NB4 (cell line): ENCODE results near the gene HCRTR1.

Source experiments
- CTCF ChIP-seq: IDR thresholded peaks from one replicate; pipeline ENCODE4 v1.5.1; 2012; ENCODE audit warnings: low read depth, low read length
- MAX ChIP-seq: IDR thresholded peaks from 2 replicates; pipeline ENCODE4 v1.6.1; 2011; ENCODE audit warnings: low read depth, low read length
- MYC ChIP-seq: IDR thresholded peaks from 2 replicates; pipeline ENCODE4 v1.6.1; 2011; ENCODE audit warnings: low read depth, low read length
- POLR2A ChIP-seq: IDR thresholded peaks from 2 replicates; pipeline ENCODE4 v1.6.1; 2011; ENCODE audit warnings: mild to moderate bottlenecking; ENCODE audit not compliant: insufficient read length; ENCODE audit errors: extremely low read depth

GRCh38 chr1:31580891-31581603, 36.4 kb upstream of the HCRTR1 start:
- TF ChIP-seq CTCF, result no peak
- no peak for TF ChIP-seq POLR2A
- no peak for TF ChIP-seq MYC
- no peak for TF ChIP-seq MAX
